DMS53 (cell line): ENCODE results near the gene TRIM10.

Experiments
- DNase-seq: peaks from one replicate; lab custom pipeline; 2025; lab: John Stamatoyannopoulos, UW

The TRIM10 gene, protein sequence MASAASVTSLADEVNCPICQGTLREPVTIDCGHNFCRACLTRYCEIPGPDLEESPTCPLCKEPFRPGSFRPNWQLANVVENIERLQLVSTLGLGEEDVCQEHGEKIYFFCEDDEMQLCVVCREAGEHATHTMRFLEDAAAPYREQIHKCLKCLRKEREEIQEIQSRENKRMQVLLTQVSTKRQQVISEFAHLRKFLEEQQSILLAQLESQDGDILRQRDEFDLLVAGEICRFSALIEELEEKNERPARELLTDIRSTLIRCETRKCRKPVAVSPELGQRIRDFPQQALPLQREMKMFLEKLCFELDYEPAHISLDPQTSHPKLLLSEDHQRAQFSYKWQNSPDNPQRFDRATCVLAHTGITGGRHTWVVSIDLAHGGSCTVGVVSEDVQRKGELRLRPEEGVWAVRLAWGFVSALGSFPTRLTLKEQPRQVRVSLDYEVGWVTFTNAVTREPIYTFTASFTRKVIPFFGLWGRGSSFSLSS

DNA sequence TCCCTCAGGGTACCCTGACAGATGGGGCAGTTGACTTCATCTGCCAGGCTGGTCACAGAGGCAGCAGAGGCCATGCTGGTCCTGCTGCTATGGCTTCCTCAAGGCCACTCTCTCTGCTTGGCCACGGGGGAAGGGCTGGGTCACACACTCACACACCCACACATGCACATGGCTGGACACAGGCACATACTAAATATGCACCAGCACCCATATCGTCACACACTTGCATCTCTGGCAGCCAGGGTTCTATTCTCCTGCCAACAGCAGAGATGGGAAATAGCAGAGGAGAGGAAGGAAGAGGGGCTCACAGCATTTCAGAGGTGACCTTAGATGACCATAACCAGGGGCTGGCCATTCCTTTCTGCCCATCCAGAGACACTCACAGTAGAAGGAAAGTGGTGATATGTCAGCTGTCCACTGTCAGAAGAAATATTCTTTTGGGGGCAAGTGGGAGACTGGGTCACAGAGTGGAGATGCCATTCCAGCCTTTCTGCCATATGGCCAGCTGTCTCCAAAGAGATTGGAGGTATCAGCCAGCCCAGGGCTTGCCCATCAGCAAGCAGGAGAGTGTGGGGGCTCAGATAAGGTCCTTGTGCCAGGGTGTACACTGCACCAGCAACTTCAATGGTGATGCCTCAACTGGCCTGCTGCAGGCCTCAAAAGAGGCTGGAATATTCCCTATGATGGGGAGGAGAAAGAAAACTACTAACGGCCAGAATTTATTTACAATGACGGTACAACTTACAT, at the start of gene TRIM10:
Gene TRIM10 (minus strand): TSS at position 427 of the 747 bp plus-strand sequence. CDS start 353 bp downstream, at position 74.
- no peak for DNase-seq

DNA sequence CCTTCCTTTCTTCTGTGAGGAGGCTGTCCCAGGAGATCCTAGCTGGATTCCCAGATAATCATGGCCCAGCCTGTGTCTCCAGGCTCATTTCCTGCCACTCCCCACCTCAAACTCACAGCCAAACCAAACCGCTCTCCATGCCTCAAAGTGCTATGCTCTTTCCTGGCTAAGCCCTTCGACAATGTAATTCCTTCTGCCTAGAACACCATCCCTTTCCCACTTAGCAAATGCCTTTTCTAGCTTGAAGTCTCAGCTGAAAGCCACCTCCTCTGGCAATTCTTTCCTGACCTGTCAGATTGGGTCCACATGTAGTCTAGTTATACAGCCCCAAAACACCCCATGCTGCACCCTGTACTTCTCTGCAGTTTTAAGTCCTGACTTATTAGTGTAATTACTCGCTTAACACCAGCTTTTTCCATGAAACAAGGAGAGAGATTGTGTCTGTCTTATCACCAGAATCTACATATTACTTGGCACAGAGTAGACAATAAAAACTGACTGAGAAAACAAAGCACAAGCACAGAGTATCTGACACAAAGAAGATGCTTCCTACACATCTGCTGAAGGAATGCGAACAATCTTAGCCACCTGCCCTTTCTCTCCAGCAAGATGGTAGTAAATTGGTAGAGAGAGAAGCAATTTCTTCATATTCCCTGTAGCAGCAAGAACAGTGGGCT, 46.7 kb upstream of the TRIM10 start:
- DNase-seq: no peak

DNA sequence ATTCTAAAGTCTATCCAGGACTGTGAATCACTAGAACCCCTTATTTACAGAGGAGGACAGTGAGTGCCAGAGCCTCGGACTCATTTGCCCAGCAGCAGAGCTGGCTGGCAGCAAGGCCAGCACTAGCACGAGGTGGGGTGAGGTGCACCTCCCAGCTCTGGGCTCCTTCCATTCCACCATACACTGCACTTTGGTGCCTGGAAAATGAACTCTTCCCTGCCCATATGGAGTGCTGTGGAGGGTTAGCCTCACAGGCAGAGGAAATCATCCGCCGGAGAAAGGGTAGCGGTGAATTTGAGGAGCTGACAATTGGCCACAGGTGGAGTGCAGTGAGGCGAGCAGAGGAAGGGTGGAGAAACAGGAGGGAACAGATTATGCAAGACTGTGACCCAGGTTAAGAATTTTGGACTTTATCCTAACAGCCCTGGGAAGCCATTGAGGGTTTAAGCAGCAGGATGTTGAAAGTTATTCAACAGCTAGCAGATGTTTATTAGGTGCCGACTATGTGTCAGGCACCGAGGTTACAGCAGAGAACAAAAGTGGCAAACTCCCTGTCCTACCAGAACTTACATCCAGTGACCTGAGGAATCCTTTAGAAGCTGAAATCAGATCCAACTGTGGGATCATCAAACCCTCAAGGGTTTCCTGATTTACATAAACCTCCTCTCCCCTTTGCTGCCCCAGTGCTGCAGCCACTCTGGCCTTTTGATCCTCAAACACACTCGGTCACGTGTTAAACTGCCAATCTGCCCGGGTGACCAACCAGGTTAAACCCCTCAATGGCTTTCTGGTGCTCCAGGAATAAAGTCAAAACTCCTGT, 46.0 kb upstream of the TRIM10 start:
- no peak for DNase-seq

DNA sequence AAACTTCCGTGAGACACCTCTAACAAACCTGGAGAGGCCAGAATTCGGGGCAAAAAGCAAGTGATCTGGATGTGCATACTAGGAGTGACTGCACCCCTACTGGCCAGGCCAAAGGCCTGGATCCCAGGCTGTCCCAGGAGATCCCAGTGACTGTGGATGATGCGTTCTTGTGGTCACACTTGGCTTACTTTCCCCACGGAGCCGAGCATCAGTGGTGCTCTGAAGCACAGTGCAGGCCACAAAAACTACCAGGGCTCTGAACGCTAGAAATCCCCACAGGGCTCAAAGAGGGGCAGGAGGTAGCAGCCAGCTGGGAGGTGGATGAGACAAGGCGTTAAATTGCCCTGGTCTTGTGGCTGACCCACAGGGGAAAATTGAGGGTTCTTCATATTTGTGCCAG, 45.1 kb upstream of the TRIM10 start:
- DNase-seq: no peak

DNA sequence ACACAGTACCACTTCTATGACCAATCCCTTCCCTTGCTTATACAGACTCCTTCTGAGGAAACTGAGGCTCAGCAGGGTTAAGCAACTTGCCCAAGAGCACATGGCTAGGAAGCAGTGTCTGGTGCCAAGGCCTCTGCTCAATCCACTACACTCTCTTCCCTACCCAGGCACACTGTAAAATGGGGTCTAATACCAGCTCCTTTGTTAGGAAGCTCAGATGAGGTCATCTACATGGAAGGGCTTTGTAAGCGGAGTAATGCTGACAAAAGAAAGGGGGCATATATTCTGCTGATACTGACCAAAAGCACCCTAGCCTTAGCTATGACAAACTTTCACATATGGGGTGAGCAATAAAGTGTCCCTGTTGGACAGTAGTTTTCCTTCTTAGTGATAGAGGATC, 43.1 kb upstream of the TRIM10 start:
- DNase-seq: no peak

DNA sequence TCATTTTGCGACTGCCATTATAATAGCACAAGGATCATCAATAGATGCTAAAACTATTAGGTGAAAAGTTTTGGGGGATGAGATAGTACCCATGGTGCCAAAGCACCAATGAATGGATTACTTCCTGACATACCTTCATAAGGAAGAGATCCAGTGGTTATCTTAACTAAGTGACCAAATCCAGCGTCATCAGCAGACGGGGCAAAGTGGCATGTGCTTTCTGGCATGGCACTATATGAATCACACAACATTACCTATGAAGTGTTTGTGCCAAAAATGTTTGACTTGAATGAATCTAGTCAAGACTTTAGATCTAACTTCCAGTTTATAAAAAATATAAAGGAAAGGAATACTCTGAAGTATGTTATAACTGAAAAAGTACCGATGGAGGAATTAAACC, 41.4 kb upstream of the TRIM10 start:
- DNase-seq: no peak

DNA sequence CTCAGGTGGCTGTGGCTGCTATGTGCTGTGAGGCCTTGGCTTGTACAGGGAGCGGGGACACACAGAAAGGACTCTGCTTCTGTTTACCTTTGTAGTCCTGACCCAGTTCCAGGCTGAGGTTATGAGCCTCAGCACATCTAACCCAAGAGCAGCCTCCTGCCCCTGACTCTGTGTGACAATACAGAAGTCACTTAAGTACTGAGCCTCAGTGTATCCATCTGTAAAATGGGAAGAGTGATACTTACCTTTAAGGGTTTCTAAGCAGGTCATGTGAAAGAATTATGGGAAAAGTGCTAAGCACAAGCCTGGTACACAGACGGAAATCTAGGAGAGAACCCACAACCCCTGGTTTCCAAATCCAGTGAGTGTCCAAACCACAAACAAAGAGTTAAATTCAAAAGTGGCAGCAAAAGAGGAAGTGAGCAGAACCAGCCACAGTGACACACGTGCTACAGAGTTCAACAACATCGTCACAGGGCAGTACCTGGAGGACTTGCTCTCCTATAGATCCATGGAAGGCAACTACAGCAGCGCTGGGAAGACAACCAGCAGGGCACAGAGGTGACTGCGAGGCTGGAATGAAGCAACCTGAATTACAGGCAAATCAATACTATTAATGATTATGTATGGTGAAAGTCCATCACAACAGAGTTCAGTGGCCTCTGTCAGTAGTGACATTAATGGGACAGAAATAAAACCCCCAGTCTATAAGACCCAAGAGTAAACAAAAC, 39.7 kb upstream of the TRIM10 start:
- no peak for DNase-seq

DNA sequence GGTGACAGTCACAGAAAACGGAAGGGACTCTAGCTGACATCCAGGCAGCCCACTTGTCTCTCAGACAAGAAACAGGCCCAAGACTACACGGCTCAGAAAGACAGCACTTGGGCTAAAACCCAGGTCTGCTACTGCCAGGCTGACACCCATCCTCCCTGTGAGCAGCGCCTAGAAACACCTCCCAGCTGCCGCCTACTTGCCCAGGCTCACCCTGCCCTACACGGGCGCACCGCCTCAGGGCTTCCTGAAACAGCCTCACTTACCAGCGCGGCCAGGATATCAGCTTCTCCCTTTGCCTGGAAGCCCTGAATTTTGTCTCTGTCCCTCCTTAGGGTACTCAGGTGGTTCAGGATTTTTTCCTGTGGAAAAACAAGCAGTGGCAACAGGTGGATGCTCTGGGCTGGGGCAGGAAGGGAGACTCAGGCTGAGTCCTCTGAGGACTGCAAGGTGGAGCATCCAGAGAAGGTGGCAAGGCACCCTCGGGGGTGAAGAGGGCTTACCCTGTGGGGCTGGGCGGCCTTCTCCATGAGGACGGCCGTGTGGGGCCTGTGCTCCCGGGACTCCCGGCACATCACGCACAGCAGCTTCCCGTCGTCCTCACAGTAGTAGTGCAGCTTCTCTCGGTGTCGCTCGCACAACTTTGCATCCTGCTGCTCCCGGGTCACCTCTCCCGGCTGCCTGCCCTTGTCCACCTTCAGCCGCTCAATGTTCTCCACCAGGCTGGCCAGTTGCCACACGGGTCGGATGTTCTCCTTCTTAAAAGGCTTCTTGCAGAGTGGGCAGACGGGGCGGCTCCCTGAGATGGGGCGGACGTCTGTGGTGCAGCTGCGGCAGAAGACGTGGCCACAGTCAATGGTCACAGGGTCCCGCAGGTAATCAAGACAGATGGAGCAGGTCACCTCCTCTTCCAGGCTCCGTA, 37.4 kb upstream of the TRIM10 start:
- DNase-seq: no peak

DNA sequence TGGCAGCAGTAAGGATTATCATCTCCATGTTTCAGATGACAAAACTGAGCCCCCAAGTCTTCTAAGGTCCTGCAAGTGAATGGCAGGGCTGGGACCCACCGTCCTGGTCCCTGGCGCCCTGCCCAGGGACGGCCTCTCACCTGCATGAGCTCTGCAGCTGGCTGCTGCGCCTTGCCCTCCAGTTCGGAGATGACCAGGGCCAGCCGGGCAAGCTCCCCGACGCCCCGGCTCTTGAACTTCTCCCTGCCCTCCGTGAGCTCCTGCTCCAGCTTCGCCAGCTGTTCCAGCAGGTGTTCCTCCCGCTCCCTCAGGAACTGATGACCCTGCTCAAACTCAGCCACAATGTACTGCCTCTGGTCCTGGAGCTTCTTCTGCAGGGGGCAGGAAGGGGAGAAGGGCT, 35.4 kb upstream of the TRIM10 start:
- no peak for DNase-seq

DNA sequence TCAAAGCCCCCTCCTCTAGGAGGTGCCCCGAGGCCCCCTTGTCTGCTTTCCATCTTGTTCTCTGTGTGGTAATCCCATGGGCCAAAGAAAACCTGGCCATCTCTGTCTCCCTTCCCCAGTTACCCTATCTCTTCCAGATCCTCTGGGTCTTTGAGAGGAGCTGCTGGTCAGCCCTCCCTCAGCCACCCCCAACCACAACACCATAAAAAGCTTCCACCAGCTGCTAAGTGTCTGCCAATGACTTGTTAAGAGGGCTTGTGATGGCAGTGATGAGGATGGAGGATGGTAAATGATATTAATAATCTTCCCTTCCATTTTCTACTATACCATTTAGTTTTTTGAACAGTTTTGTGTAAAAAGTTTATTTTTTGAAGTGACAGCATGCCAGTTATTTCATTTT, 34.9 kb upstream of the TRIM10 start:
- DNase-seq: no peak

DNA sequence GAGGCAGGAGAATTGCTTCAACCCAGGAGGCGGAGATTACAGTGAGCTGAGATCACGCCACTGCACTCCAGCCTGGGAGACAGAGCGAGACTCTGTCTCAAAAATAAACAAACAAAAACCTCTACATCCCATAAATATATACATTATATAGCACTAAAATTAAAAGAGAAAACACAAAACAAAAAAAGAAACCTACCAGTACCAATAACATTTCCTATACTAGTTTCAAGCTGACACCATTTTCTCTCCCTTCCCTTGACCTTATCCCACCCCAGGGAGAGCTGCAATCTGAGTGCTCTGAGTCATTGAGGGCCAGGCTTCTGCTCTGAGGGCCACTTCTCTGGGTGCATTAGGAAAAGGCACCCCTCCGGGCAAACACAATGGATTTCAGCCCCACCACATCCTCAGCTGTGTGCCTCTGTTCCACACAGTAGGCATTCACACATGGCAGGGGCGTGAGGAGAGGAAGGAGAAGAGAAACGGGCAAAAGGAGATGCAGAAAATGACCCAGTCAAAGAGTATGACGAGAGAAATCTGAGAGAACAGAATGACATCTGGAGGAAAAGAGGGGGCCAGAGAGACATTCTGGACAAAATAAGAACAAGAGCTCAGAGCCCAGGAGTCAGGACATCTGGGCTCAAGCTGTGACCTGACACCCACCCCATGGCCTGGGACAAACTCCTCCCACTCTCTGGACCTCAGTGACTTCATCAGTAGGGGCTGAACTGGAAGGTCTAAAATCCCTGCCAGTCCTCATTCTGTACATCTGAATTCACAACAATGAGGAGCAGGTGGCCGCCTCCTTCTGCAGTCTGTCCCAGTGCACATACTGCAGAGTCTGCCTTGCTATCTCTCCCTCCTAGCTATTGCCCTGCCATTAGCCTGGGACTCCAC, 34.0 kb upstream of the TRIM10 start:
- no peak for DNase-seq

DNA sequence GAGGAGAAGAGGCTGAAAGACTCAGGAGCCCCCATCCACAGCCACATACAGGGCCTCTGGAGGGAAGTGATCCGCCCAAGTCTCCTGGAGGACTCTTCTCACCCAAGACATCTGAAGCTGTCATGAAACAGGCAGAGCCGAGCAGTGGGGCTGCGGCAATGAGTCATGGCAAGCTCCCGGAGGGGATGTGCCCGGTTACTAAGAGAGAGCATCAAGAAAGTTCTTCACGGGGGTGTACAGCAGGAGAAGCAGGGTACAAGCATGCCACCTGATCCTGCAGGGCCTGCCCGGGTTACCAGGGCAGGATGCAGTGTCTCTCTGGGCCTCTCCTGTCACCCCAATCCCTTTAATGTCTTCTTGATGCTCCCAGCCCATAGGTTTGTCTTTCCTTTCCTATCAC, 31.1 kb upstream of the TRIM10 start:
- DNase-seq: no peak

DNA sequence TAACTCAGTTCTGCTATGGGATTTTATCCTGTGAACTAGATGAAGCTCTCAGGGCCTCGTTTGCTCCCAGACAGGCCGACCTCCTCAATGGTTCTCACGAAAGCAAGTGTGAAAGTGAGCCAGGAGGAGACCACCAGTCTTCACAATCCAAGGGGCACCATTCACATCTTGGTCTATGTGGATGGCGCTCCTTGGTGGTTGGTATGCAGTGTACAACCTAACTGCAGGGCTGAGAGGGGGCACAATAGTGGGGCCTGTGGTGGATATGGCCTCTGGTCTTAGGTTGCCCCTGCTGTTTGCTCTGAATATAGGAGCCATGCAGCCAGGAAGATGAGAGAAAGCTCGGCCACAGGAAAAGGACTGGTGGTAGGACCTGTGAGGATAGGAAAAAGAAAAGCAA, 27.5 kb upstream of the TRIM10 start:
- no peak for DNase-seq

DNA sequence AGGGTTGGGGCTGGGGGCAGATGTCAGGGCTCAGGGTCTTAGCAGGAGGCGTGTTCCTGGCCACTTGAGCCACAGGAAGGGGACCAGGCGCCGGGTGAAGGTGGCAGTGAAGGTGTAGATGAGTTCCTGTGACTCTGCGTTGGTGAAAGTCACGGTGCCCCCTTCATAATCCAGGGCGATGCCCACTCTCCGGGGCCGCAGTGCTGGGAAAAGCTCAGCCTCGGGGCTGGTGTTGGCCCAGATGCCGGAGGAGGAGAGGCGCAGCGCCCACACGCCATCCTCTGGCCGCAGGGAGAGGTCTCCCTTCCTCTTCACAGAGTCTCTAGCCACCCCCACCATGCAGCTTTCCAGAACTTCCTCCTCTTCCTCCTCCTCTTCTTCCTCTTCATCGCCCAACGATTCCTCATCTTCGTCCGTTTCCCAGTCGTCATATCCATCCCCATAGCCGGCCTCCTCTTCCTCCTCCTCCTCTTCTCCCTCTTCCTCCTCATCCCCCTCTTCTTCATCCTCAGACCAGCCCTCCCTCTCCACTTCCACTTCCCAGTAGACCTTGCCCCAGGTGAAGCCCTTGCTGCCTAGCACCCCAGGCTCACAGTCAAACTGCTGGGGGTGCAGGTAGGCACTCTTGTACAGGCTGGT, 25.0 kb upstream of the TRIM10 start:
- no peak for DNase-seq

DNA sequence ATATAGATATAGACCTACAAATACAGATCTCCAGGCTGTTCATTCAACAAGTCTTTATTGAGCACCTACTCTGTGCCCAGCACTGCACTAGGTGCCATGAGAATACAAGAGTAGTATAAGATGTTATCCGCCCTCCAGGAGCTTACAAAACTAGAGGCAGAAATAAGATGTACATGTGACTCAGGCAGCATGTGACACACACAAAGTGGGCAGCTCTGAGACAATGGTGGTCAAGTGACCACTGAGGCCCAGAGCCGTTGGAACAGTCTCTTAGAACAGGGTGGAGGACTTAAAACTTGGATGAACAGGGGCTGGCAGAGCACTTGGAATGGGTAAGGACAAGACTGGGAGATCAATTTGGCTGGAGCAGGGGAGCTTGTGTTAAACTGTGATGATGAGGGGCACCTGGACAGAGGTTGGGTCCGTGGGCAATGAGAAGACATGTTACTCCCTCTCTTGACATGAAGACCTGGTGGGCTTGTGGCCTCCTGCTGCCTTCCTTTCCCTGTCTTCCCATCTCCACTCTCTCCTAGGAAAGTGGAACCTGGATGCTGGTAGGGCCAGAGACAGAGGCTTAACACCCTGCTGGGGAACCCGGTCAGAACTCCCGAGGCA, 23.5 kb upstream of the TRIM10 start:
- DNase-seq: no peak

DNA sequence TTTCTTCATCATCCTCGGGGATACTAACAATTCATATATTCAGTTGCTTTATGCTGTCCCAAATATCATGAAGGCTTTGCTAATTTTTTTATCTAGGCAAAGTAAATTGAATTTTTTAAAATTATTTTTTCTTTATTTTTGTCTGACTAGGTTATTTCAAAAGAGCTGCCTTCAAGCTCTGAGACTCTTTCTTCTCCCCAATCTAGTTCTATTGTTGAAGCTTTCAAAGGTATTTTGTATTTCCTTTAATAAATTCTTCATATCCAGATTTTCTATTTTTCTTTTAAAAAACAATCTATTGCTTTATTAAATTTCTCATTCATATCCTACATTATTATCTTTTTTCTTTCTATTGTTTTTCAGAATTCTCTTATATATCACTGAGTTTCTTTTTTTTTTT, 19.1 kb upstream of the TRIM10 start:
- no peak for DNase-seq

DNA sequence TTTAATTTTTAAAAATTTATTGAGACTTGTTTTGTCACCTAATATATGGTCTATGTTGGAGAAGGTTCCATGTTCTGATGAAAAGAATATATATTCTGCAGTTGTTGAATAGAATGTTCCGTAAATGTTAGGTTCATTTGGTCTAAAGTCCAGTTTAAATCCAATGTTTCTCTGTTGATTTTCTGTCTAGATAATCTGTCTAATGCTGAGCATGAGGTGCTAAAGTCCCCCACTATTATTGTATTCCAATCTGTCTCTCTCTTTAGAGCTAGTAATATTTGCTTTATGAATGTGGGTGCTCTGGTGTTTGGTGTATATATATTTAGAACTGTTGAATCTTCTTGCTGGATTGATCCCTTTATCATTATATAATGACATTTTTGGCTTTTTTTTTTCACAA, 17.8 kb upstream of the TRIM10 start:
- DNase-seq: no peak

DNA sequence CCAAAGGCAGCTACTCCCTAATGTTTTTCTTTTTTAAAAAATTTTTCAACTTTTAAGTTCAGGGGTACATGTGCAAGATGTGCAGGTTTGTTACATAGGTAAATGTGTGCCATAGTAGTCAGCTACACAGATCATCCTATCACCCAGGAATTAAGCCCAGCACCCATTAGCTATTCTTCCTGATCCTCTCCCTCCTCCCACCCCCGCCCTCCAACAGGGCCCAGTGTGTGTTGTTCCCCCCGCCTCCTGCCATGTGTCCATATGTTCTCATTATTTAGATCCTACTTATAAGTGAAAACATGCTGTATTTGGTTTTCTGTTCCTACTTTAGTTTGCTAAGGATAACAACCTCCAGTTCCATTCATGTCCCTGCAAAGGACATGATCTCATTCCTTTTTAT, 14.8 kb upstream of the TRIM10 start:
- no peak for DNase-seq
